HG03064 (cell line): ENCODE measurements around the gene MBD3.

Source experiments
- ATAC-seq: cut with Tn5 transposase; IDR thresholded peaks from one replicate; pipeline ENCODE4 v1.9.1; 2021; ENCODE audit warnings: low read depth; ENCODE audit not compliant: unreplicated experiment

The MBD3 gene

GRCh38 chr19:1619703-1620102 lies 27.0 kb upstream of the MBD3 start:
- no peak for ATAC-seq

GRCh38 chr19:1619094-1619439 lies 26.4 kb upstream of the MBD3 start:
- ATAC-seq: no peak

GRCh38 chr19:1618157-1619093 lies 25.8 kb upstream of the MBD3 start:
- no peak for ATAC-seq

- no peak for ATAC-seq
Observed at GRCh38 chr19:1616875-1617274, 24.2 kb upstream of the MBD3 start.

GRCh38 chr19:1616396-1616795 lies 23.7 kb upstream of the MBD3 start:
- no peak for ATAC-seq

GRCh38 chr19:1615156-1615765 lies 22.6 kb upstream of the MBD3 start:
- no peak for ATAC-seq

GRCh38 chr19:1613808-1614570 lies 21.3 kb upstream of the MBD3 start:
- ATAC-seq: no peak

GRCh38 chr19:1613146-1613545 lies 20.5 kb upstream of the MBD3 start:
- no peak for ATAC-seq

- ATAC-seq: no peak
Observed at GRCh38 chr19:1612114-1613086, 19.7 kb upstream of the MBD3 start.

GRCh38 chr19:1611353-1611752 lies 18.7 kb upstream of the MBD3 start:
- no peak for ATAC-seq

GRCh38 chr19:1610579-1610978 lies 17.9 kb upstream of the MBD3 start:
- ATAC-seq: no peak

- ATAC-seq: no peak
Observed at GRCh38 chr19:1609680-1610474, 17.2 kb upstream of the MBD3 start.

- no peak for ATAC-seq
Observed at GRCh38 chr19:1609103-1609396, 16.4 kb upstream of the MBD3 start.

- no peak for ATAC-seq
Observed at GRCh38 chr19:1608359-1609102, 15.9 kb upstream of the MBD3 start.

GRCh38 chr19:1606138-1606651 lies 13.5 kb upstream of the MBD3 start:
- no peak for ATAC-seq

- peak; percentile 66 for ATAC-seq
Observed at GRCh38 chr19:1605236-1606137, 12.8 kb upstream of the MBD3 start, which contains the start of gene UQCR11. TSS of gene UQCR11 (minus strand) at chr19:1605462. CDS start at chr19:1605409, 53 bp downstream.

- ATAC-seq: no peak
Observed at GRCh38 chr19:1602091-1602707, 9.5 kb upstream of the MBD3 start.
